H4 (cell line): ENCODE results near the gene TACSTD2. TPM values are rescaled to one million over a fixed set of nuclear protein-coding genes. Genes with fewer than 3 reads are reported as not detected.
"Not testable (repeated sequence)": the region's sequence is repeated elsewhere in the genome, so short reads cannot be mapped to it uniquely, and the experiment has no call there.

Experiments used
- DNase-seq: peaks from one replicate; pipeline ENCODE4 v3.0.0-alpha.2; 2015; ENCODE audit warnings: low spot score
- total RNA-seq: library from RNA; depleted of rRNA; stranded (reverse); fragments of >200 nt; shearing (Covaris generic); gene quantifications from 2 replicates; pipeline ENCODE4 v1.2.3, GENCODE V29; 2014; rRNA removed

Gene TACSTD2, protein sequence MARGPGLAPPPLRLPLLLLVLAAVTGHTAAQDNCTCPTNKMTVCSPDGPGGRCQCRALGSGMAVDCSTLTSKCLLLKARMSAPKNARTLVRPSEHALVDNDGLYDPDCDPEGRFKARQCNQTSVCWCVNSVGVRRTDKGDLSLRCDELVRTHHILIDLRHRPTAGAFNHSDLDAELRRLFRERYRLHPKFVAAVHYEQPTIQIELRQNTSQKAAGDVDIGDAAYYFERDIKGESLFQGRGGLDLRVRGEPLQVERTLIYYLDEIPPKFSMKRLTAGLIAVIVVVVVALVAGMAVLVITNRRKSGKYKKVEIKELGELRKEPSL
- not detected in 2 replicates for total RNA-seq

DNA sequence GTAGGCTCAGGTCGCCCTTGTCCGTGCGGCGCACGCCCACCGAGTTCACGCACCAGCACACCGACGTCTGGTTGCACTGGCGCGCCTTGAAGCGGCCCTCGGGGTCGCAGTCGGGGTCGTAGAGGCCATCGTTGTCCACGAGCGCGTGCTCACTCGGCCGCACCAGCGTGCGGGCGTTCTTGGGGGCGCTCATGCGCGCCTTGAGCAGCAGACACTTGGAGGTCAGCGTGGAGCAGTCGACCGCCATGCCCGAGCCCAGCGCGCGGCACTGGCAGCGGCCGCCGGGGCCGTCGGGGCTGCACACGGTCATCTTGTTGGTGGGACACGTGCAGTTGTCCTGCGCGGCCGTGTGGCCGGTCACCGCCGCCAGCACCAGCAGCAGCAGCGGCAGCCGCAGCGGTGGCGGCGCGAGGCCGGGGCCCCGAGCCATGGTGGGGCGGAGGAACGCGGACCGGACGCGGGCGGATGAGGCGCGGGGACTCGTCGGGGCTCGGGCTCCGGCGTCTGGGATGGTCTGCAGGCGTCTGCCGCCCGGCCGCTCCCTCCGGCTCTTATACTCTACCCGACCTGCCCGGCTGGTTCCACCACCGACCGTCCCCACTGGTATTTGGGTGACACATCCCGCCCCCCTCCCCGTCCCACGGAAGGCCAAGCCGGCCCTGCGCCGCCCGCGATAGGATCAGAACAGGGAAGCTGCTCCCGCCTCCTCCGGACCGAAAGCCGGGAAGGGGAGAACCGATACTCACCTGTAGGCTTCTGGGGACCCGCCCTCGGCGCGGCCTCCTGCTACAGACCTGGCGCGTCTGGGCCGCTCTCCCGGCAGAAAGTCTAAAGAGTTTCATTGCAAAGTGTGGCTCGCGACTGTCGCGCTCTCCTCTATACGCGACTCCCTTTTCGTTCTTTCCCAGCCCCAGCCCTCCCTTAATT lies at the start of gene TACSTD2:
TSS of gene TACSTD2 (minus strand) at position 526 of the 927 bp plus-strand sequence. CDS start at position 430, 96 bp downstream.
- DNase-seq: no peak

DNA sequence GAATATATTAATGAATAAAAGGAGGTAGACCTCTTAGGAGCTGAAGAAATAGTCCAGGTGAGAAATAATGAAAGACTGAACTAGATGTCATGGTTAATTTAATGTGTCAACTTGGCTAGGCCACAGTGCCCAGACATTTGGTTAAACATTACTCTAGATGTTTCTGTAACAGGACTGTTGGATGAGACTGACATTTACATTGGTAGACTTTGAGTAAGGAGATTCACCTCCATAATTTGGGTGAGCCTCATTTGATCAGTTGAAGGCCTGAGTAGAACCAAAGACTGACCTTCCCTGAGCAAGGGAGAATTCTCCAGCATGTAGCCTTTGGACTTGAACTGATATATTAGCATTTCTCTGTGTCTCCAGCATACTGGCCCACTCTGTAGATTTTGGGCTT lies 49.2 kb upstream of the TACSTD2 start:
- no peak for DNase-seq

DNA sequence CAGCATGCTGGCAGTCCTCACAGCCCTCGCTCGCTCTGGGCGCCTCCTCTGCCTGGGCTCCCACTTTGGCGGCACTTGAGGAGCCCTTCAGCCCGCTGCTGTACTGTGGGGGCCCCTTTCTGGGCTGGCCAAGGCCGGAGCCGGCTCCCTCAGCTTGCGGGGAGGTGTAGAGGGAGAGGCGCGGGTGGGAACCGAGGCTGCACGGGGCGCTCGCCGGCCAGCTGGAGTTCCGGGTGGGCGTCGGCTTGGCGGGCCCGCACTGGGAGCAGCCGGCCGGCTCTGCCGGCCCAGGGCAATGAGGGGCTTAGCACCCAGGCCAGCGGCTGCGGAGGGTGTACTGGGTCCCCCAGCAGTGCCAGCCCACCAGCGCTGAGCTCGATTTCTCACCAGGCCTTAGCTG lies 46.2 kb upstream of the TACSTD2 start:
- DNase-seq: not testable (repeated sequence)

DNA sequence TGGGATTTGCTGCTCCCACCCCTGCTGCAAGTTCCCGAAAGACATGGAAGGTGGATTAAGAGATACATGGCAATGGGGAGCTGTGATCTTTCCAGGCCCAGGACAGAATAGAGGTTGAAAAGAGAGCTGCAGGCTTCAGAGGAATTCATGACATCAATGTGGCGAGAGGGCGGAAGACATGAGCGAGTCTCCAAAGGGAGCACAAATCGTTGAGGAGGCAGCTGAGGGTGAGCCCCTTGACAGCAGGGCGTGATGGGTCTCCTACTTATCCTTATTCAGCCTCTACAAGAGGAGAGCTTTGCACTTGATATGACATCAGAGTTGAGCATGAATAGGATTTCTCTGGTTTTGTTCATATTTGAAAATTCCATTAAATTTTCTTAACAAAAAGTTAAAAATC lies 45.5 kb upstream of the TACSTD2 start:
- DNase-seq: no peak

DNA sequence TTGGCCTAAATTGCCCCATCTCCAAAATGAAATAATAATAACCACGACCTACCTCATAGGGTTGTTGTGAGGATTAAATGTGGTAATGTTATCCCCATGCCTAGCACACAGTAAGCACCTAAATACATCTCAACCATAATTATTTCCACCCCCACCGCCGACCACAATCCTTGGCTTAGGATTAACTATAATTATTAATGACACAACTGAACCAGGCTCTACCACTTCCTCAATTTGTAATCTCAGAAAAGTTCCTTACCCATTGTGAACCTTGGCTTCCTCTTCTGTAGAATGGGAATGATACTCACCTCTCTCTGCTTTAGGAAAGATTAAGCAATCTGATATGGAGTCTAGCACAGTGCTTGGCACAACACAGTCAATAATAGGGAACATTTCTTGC lies 44.3 kb upstream of the TACSTD2 start:
- no peak for DNase-seq

DNA sequence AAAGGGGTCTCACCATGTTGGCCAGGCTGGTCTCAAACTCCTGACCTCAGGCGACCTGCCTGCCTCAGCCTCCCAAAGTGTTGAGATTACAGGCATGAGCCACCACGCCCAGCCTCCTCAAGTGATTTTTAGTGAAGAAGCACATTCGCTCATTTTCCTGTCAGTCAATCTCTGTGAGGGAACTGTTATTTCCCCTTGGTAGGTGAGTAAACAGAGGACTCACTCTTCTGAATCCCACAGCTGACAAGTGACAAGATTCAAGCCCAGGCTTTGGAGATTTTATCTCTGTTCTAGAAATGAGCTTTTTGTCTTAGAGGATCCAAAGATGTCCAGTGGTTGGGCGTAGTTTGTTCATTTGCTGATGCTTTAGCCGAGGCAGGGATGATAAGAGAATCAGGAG lies 43.9 kb upstream of the TACSTD2 start:
- DNase-seq: no peak

DNA sequence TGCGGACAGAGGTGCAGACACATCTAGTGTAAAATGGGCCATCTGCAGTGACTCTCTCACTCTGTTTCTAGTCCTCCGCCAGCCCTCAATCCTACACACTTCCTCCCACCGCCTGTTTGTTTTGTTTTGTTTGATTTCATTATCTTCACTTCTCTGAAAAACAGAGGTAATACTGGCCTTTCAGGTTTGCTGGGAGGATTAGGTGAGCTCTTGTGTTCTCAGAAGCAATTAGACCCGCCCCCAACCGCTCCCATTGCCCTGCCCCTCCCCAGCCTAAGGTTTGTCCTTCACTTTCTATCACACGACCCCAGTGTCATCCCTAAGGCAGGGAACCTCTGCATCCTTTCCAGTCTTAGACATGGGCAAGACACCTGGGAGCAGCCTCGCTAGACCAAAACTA lies 43.2 kb upstream of the TACSTD2 start:
- no peak for DNase-seq

DNA sequence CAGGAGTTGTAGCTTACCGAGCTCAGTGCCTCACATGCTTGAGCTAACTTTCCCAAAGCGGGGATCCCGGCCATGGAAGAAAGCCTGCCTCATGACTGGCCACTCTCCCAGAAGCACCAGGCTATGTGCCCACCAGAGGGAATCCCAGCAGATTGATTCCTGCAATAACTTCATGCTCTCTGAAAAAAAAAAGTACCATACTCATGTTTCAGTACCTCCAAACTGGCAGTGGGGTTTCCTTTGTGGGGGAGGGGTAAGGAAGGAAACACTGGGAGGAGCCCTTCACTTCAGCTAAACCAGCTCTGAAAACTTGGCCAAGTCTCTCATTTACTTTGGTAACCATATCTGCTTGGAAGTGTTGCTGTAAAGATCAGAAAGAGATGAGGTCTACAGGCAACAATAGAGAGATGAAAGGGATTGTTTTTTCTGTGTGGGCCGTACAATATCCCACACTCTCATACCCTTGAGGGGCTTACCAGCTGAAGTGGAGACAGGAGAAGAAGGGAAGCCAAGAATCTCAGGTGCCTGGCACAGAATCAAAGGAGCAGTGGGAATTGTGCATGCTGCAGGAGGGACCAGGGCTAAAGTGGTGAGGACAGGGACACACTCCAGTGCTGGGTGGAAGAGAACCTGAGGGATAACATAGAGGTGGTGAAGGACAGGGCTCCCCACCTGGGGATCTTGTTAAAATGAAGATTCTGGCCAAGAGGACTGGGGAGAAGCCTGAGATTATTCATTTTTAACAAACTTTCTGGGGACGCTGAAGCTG lies 42.4 kb upstream of the TACSTD2 start:
- no peak for DNase-seq

DNA sequence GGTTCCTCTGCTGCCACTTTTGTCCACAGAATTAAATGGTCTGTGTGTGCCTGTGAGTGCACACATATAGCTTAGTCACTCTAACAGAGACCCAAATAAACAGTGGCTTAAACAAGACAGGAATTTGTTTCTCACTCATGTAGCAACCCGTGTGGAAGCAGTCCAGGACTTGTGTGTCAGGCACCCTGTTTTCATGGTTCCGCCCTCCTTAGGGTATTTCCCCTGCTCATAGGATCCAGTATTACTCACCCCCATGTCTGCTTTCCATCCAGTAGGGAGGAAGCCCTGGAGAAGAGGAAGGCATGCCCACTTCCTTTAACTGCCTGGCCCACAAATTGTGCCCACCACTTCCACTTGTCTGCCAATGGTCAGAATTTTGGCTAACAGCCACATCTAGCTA lies 41.3 kb upstream of the TACSTD2 start:
- DNase-seq: peak; percentile 96

DNA sequence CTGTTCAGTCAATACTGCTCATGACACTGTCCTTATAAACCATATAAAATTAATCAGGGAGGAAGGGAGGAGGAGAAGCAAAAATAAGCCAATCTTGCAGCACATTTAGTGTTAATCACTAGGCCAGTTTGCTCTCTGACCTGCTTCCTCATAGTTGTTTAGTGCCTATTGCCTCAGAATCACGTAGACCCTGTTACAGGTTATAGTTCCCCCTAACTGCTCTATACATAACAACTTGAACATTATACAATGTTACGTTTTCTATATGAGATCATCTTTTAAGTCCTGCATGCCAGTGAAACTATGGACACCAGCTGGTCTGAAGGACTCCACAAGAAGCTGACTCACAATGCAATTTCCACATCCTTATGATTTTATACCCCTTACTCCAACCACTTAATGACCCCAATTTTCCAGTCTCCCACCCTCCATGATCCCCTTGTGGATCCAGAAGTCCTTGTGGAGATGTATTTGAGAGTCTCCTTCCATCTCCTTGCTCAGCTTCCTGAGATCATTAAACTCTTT lies 34.9 kb upstream of the TACSTD2 start:
- DNase-seq: no peak

DNA sequence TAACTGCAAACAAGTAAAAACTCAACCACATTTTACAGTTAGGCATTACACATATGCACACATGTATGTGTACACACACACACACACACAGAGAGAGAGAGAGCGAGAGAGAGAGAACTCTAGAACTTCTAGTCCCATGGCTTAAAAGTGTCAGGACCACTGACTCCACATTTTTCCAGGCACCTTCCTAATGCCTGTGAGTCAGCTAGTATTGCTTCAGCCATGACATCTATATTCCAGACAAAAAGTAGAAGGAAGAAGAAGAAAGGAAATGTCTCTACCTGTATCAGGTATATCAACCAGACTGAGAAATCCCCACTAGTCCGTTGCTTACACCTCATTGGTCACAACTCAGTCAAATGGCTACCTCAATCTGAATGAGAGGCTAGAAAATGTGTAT lies 31.9 kb upstream of the TACSTD2 start:
- no peak for DNase-seq

DNA sequence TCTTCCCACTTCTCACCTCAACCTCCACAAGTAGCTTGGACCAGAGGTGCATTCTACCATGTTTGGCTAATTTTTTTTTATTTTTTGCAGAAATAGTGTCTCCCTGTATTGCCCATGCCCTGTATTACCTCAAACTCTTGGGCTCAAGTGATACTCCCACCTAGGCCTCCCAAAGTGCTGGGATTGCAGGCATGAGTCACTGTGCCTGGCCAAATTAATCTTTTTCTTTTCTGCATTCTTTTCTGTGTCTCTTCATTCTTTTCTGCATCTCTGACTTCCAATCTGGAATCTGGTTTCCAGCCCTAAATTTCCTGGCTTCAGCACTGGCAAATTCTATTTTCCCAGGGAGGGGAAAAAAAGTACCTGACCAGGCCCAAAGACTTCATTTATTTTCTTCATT lies 31.2 kb upstream of the TACSTD2 start:
- DNase-seq: no peak

DNA sequence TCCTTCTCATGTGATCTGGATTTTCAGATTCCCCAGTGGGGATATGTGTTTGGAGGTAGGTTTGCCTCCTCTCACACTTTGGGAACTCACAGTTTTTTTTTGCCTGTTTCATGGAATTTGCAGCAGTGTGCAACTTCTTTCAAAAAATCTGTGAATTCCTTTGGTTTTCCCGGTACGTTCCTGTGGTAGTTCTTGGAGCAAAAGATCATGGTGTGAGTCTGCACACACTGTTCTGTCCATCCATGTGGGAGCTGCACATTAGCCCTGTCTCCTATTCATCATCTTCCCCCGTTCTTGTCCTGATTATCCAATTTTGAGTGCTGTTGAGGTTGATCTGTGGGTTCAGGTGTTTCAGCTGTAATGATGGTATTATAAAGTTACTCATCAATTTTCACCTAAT lies 30.3 kb upstream of the TACSTD2 start:
- no peak for DNase-seq

DNA sequence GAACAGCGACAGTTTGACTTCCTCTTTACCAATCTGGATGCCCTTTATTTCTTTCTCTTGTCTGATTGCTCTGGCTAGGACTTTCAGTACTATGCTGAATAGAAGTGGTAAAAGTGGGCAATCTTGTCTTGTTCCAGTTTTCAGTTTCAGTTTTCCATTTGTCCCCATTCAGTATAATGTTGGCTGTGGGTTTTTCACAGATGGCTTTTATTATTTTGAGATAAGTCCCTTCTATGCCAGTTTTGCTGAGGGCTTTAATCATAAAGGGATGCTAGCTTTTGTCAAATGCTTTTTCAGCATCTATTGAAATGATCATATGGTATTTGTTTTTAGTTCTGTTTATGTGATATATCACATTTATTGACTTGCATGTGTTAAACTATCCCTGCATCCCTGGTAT lies 24.9 kb upstream of the TACSTD2 start:
- not testable (repeated sequence) for DNase-seq

DNA sequence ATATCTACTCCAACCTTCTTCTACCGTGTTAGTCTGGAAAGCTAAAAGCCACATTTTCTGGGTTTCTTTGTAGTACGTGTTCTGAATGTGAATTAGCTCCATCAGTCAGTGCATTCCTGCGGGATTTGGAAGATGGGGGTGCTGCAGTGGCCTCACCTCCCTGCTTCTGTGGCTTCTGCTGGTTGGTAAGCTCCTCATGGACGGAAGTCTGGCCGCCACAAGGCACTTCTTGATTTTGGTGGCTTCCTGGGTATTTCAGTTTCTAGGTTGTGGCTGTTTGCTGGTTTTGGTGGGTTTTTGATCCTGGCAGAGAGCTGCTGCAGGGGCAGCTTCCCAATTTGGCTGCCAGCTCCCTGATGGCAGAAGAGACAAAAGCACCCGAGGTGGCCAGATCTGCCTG lies 20.9 kb upstream of the TACSTD2 start:
- no peak for DNase-seq

DNA sequence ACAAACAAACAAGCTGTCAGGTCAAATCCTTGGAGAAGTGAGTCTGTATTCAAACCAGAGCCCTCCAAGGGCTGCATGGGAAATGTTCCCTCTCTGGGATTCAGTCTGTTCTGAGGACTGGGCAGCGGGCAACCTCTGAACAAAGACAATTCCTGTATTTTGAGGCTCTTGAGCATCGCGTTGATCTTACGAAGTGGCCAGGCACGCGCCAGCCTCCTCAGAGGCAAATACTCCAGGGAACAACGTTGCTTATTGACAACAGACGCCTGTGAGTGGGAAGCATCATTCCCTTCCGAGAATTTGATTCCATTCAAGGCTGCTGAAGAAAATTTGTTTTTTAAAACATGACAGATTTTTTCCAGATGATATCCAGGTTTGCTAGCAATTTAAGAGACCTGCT lies 20.0 kb upstream of the TACSTD2 start:
- no peak for DNase-seq

DNA sequence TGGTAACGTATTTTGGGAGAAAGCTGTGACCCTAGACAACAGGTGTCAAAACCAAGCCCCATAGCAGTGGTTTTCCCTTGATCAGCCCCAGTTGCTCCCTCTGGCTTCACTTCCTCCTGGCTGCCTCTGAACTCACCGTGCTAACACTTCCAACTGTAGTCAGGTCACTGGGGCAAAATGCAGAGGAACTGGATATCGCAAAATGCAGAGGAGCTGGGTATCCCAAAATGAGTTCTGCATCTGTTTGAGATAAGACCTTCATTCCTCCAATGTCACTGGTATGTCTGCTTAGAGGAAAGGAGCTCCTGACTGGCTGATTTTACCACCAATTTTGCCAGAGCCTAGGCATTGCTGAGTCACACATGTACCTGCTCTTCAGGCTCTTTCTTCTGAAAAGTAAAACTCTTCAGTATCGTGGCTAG lies 19.6 kb upstream of the TACSTD2 start:
- DNase-seq: no peak

DNA sequence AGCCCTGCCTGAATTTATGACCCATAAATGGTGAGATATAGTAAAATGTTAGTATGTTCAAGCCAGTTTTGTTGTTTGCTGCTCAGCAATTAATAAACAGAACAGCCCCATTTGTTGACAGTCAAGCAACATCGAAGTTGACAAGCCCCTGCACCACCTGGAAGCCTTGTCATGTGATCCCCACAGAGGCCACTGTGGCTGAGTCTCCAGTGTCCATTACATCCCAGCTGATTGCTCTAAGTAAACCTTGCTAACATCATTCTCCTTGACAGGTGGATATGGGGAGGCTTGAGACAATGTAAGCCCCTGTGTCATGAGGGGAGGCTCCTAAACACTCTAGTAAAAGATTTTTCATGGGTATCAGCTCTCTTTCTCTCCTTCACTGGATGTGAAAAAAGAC lies 17.5 kb upstream of the TACSTD2 start:
- DNase-seq: no peak

DNA sequence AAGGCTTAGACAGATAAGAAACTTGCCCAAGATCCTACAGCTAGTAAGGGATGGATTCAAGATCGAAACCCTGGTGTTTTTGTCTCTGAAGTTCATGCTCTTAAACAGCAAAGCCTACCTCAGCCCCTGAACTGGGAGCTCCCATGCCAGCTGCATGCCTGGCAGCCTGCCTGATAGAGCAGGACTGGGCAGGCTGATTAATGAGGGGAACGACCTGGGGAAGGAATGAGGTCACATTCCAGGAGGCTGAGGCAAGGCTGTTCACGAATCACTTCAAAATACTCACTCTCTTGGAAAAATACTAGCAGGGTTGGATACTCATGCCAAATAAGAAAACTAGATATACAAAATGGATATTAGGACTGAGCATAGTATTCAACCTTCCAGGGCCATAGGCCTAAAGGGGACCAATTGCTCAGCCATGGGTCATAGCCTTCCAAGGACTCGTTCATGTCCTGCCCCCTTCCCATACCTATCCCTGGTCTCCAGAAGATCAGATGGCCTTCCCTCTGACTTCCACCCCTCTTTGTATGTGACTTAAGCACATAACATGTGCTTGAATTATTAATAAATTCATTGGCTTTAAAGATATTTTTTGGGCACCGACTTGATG lies 15.6 kb upstream of the TACSTD2 start:
- peak; percentile 96 for DNase-seq

DNA sequence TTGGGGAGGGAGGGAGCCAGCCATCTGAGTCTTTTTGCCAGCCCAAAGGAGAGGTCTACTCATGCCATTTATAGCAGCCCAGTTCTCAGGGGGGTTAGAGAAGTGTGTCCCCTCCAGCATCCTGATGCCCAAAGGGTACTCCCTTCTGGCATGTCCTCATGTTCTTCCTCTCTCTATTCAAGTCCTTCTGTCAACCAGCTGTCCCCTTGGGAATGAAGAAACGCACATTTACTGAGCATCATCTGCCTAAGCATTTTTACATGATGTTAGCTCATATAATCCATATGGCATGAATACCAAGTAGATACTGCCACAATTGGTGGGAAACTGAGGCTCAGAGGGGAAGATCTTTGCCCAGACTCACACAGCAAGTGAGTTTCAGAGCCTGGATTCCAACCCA lies 14.8 kb upstream of the TACSTD2 start:
- no peak for DNase-seq

DNA sequence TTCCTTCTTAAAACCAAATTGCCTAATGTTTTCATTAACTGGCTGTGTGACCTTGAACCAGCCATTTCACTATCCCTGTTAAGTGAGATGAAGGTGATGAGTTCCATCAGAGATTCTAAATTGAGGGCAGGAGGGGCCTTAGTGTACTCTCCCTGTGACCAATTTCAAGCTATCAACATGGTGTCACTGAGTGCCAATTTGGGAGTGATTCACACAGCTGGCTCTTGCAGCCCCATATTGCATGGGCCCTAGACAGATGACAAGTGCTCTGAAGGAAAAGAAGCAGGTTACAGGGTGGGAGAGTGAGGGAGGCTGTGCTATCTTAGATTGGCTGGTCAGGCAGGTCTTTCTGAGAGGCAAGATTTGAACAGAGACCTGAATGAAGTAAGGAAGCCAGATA lies 13.0 kb upstream of the TACSTD2 start:
- no peak for DNase-seq

DNA sequence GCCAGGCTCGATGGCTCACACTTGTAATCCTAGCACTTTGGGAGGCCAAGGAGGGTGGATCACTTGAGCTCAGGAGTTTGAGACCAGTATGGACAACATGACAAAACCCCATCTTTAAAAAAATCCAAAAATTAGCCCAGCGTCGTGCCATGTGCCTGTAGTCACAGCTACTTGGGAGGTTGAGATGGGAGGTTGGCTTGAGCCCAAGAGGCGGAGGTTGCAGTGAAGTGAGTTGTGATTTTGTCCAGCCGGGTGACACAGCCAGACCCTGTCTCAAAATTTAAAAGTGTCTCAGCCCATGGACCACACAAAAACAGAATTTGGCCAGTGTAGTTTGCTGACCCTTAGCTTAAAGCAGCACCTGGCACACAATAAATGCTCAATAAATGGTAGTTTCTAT lies 11.3 kb upstream of the TACSTD2 start:
- no peak for DNase-seq
